ENCODE data around the gene TMED6.

DNA sequence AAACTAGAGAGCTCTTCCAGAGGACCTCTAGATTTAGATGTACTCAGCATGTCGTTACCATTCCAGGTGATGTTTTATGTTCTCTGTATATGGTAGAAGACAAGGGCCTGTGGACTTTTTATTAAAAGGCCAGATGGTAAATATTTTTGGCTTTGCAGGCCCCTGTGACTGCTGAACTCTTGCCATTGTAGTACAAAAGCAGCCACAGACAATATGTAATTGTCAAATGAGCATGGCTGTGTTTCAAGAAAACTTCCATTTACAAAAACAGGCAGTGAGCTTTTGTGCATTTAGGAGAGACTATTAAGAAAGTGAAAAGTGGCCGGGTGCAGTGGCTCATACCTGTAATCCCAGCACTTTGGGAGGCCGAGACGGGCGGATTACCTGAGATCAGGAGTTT is 7.4 kb downstream of the TMED6 start:
- no peak for TF ChIP-seq TCF12 (IDR thresholded peaks at IDR 0.05; ENCODE audit: low read depth)
- no peak for TF ChIP-seq EP300 (IDR thresholded peaks at IDR 0.05; ENCODE audit: borderline replicate concordance)
- TF ChIP-seq TEAD4 (IDR thresholded peaks at IDR 0.05), result no peak
